Fibroblast of lung (primary cell): ENCODE results near the gene NAP1L1. TPM values are rescaled to one million over a fixed set of nuclear protein-coding genes. Genes with fewer than 3 reads are reported as not detected.

Experiments
- DNase-seq, 2 donors: peaks; one replicate each; pipeline versions ENCODE4 v3.0.0 to v3.0.0-alpha.2; 2010; ENCODE audit warnings: low read depth in 2 of 2
- H2AFZ ChIP-seq: 2 replicates; pipeline ENCODE4 v1.5.1; 2012; ENCODE audit warnings: low read length, control low read depth, inconsistent platforms
- H3K27ac ChIP-seq: 2 replicates; pipeline ENCODE4 v1.5.1; 2011; ENCODE audit warnings: low read length, control low read depth; ENCODE audit not compliant: insufficient read depth
- H3K27me3 ChIP-seq: 2 replicates; pipeline ENCODE4 v1.5.1; 2011; ENCODE audit warnings: mild to moderate bottlenecking, low read length; ENCODE audit not compliant: control insufficient read depth, insufficient read depth
- H3K36me3 ChIP-seq: 2 replicates; pipeline ENCODE4 v1.5.1; 2011; ENCODE audit warnings: low read length; ENCODE audit not compliant: control insufficient read depth, insufficient read depth
- H3K4me1 ChIP-seq: 2 replicates; pipeline ENCODE4 v1.5.1; 2011; ENCODE audit warnings: low read length; ENCODE audit not compliant: control insufficient read depth, insufficient read depth; ENCODE audit errors: extremely low read depth
- H3K4me2 ChIP-seq: 2 replicates; pipeline ENCODE4 v1.5.1; 2011; ENCODE audit warnings: low read length, control low read depth; ENCODE audit not compliant: insufficient read depth; ENCODE audit errors: extremely low read depth
- H3K4me3 ChIP-seq, 4 experiments: fragments of 200-600 bp in 1 of 4; sonication (generic) in 1 of 4; replicated peaks in 1 of 4; 2 replicates each; pipeline ENCODE4 v1.5.1; 2011 to 2016; ENCODE audit warnings: low read length in 4 of 4, low read depth in 3 of 4, mild to moderate bottlenecking in 3 of 4, control low read depth in 2 of 4, inconsistent platforms in 1 of 4, mixed read lengths in 1 of 4; ENCODE audit not compliant: insufficient read depth in 1 of 4; ENCODE audit errors: control extremely low read depth in 1 of 4
- H3K79me2 ChIP-seq: 2 replicates; pipeline ENCODE4 v1.5.1; 2012; ENCODE audit warnings: mild to moderate bottlenecking, low read length, inconsistent platforms; ENCODE audit not compliant: control insufficient read depth, insufficient read depth
- H3K9ac ChIP-seq: 2 replicates; pipeline ENCODE4 v1.5.1; 2011; ENCODE audit warnings: mild to moderate bottlenecking, low read length, control low read depth; ENCODE audit not compliant: insufficient read depth
- H3K9me3 ChIP-seq: 2 replicates; pipeline ENCODE4 v1.5.1; 2012; ENCODE audit warnings: low read depth, low read length; ENCODE audit not compliant: control insufficient read depth, insufficient read depth
- H4K20me1 ChIP-seq: 2 replicates; pipeline ENCODE4 v1.5.1; 2011; ENCODE audit warnings: low read length; ENCODE audit not compliant: control insufficient read depth, insufficient read depth; ENCODE audit errors: extremely low read depth
- CTCF ChIP-seq, 2 donors: IDR thresholded peaks in 1 of 2; conservative IDR thresholded peaks in 1 of 2; 1 replicate in 1 of 2; 2 replicates in 1 of 2; pipeline ENCODE4 v1.5.1; 2011 to 2012; ENCODE audit warnings: low read length in 2 of 2, control low read depth in 1 of 2, inconsistent platforms in 1 of 2, low read depth in 1 of 2, mild to moderate bottlenecking in 1 of 2
- EZH2 ChIP-seq: IDR thresholded peaks from 2 replicates; pipeline ENCODE4 v1.5.1; 2012; ENCODE audit warnings: low read length, control low read depth, mild to moderate bottlenecking; ENCODE audit errors: missing control alignments
- polyA plus RNA-seq, 2 donors: library from polyadenylated mRNA; depleted of rRNA in 1 of 2; stranded (reverse) in 1 of 2; unstranded in 1 of 2; fragments of >200 nt; gene quantifications; 2 replicates each; pipeline ENCODE4 v1.2.1, GENCODE V29; 2011 to 2012; ENCODE audit warnings: missing spikeins in 1 of 2
- total RNA-seq: library from RNA; depleted of rRNA; stranded (reverse); fragments of >200 nt; gene quantifications from 2 replicates; pipeline ENCODE4 v1.2.1, GENCODE V29; 2014

The NAP1L1 gene
- total and polyA plus RNA-seq, 2 donors (not counting 1 experiment from before 2014, with no cell fraction given), result 275 to 695 TPM

GRCh38 chr12:76123259-76124212 lies 39.1 kb upstream of the NAP1L1 start:
- Histone ChIP-seq H3K4me1 (peaks cover 4% of the 10 kb centered on the region), H3K4me2 (peak overlapping the region; percentile 15), H4K20me1 (no peaks in the 10 kb centered on the region), H3K36me3 (no peaks in the 10 kb centered on the region), H3K9ac (no peak overlapping the region), H3K27me3 (no peaks in the 10 kb centered on the region), H3K79me2 (no peaks in the 10 kb centered on the region), H3K9me3 (no peaks in the 10 kb centered on the region), H3K4me3 (no peak overlapping the region), H2AFZ (peak overlapping the region; percentile 58), H3K27ac (peak overlapping the region; percentile 47)
- peak; percentile 38 to 75 for DNase-seq
- TF ChIP-seq CTCF (conservative IDR thresholded peaks at IDR 0.05 in 1 of 2, IDR thresholded peaks at IDR 0.05 in 1 of 2; ENCODE audit: low read depth in 1 of 2, low read length in 2 of 2) (no peak), EZH2 (no peak)

GRCh38 chr12:76119887-76120286 lies 35.4 kb upstream of the NAP1L1 start:
- no peak for TF ChIP-seq CTCF (conservative IDR thresholded peaks at IDR 0.05 in 1 of 2, IDR thresholded peaks at IDR 0.05 in 1 of 2; ENCODE audit: low read depth in 1 of 2, low read length in 2 of 2)
- TF ChIP-seq EZH2, result no peak
- H3K4me1 ChIP-seq, result peaks cover 4% of the 10 kb centered on the region
- H4K20me1 ChIP-seq, result no peaks in the 10 kb centered on the region
- H3K27ac ChIP-seq, result no peak overlapping the region
- no peaks in the 10 kb centered on the region for H3K79me2 ChIP-seq
- H3K36me3 ChIP-seq, result no peaks in the 10 kb centered on the region
- no peak overlapping the region for H3K9ac ChIP-seq
- DNase-seq, result no peak
- no peak overlapping the region for H3K4me2 ChIP-seq
- no peaks in the 10 kb centered on the region for H3K27me3 ChIP-seq
- H3K4me3 ChIP-seq, result no peak overlapping the region
- H2AFZ ChIP-seq, result no peak overlapping the region
- no peaks in the 10 kb centered on the region for H3K9me3 ChIP-seq

- Histone ChIP-seq H3K36me3 (no peaks in the 10 kb centered on the region), H2AFZ (no peak overlapping the region), H3K79me2 (no peaks in the 10 kb centered on the region), H3K27ac (no peak overlapping the region), H3K4me2 (no peak overlapping the region), H3K4me1 (no peaks in the 10 kb centered on the region), H3K9ac (no peak overlapping the region), H3K27me3 (no peaks in the 10 kb centered on the region), H4K20me1 (no peaks in the 10 kb centered on the region), H3K4me3 (no peak overlapping the region), H3K9me3 (no peaks in the 10 kb centered on the region)
- no peak for DNase-seq
- TF ChIP-seq EZH2 (no peak), CTCF (conservative IDR thresholded peaks at IDR 0.05 in 1 of 2, IDR thresholded peaks at IDR 0.05 in 1 of 2; ENCODE audit: low read depth in 1 of 2, low read length in 2 of 2) (no peak)
These were observed 33.3 kb upstream of the NAP1L1 start for GRCh38 chr12:76117751-76118150.
